IMR-90 (cell line): Measurements from ENCODE around the gene AGBL1. TPM values are rescaled to one million over a fixed set of nuclear protein-coding genes. Genes with fewer than 3 reads are reported as not detected.

ENCODE experiments used
- ATAC-seq: fragments of 200-7000 bp; cut with Tn5 transposase; 2 replicates; pipeline ENCODE4 v1.9.1; 2020; ENCODE audit warnings: low read depth, mild to moderate bottlenecking, moderate library complexity
- BruUV-seq: library from RNA; stranded (reverse); fragments of 400-500 nt; replicated peaks from 2 replicates; lab custom pipeline; 2021; lab: Mats Ljungman, UMichigan
- CTCF ChIA-PET: fragments of 300-600 bp; formaldehyde crosslinking; extraction: SDS; loops from one replicate; lab custom pipeline; 2021; ENCODE audit warnings: antibody characterized with exemption; lab: Yijun Ruan, JAX
- POLR2A ChIA-PET: fragments of 300-600 bp; sonication (Branson Sonifier 250); formaldehyde crosslinking; loops from one replicate; lab custom pipeline; 2022; ENCODE audit warnings: antibody characterized with exemption; ENCODE audit not compliant: unreplicated experiment; lab: Charles Lee
- DNase-seq: peaks from one replicate; pipeline ENCODE4 v3.0.0; 2013
- H2AFZ ChIP-seq: replicated peaks from 2 replicates; pipeline ENCODE3; 2013; ENCODE audit warnings: low read length, mild to moderate bottlenecking; ENCODE audit not compliant: poor library complexity
- H2AK5ac ChIP-seq: 2 replicates; pipeline ENCODE4 v1.6.1; 2013; ENCODE audit warnings: low read depth, low read length, inconsistent platforms
- H2AK9ac ChIP-seq: replicated peaks from 2 replicates; pipeline ENCODE3; 2013; ENCODE audit warnings: mild to moderate bottlenecking, low read depth, low read length, moderate library complexity; ENCODE audit not compliant: poor library complexity
- H2BK120ac ChIP-seq: 2 replicates; pipeline ENCODE4 v1.6.1; 2013; ENCODE audit warnings: low read depth, low read length, inconsistent platforms
- H2BK15ac ChIP-seq: 3 replicates; pipeline ENCODE4 v1.6.1; 2013; ENCODE audit warnings: low read depth, low read length, inconsistent platforms
- H2BK20ac ChIP-seq: 2 replicates; pipeline ENCODE4 v1.6.1; 2013; ENCODE audit warnings: low read depth, mild to moderate bottlenecking, inconsistent platforms, low read length, moderate library complexity
- H2BK5ac ChIP-seq: 2 replicates; pipeline ENCODE4 v1.6.1; 2013; ENCODE audit warnings: mild to moderate bottlenecking, low read depth, low read length, inconsistent platforms; ENCODE audit not compliant: poor library complexity, severe bottlenecking
- H3K14ac ChIP-seq: replicated peaks from 2 replicates; pipeline ENCODE4 v1.6.1; 2013; ENCODE audit warnings: low read depth, low read length, inconsistent platforms
- H3K18ac ChIP-seq: 2 replicates; pipeline ENCODE4 v1.6.1; 2013; ENCODE audit warnings: low read depth, low read length, control low read depth
- H3K23ac ChIP-seq: 2 replicates; pipeline ENCODE4 v1.6.1; 2013; ENCODE audit warnings: low read depth, low read length, inconsistent platforms
- H3K27ac ChIP-seq: 2 replicates; pipeline ENCODE4 v1.5.1; 2013; ENCODE audit warnings: mild to moderate bottlenecking, control low read depth, low read length; ENCODE audit not compliant: insufficient read depth
- H3K27me3 ChIP-seq: 2 replicates; pipeline ENCODE4 v1.6.1; 2013; ENCODE audit warnings: low read length; ENCODE audit not compliant: control insufficient read depth, insufficient read depth
- H3K36me3 ChIP-seq: 2 replicates; pipeline ENCODE4 v1.6.1; 2013; ENCODE audit warnings: low read length, mixed read lengths; ENCODE audit not compliant: control insufficient read depth, insufficient read depth
- H3K4ac ChIP-seq: 2 replicates; pipeline ENCODE4 v1.6.1; 2013; ENCODE audit warnings: low read depth, low read length, inconsistent platforms
- H3K4me1 ChIP-seq: 2 replicates; pipeline ENCODE4 v1.6.1; 2013; ENCODE audit warnings: low read length, mixed read lengths; ENCODE audit not compliant: control insufficient read depth, insufficient read depth
- H3K4me2 ChIP-seq: 2 replicates; pipeline ENCODE4 v1.6.1; 2013; ENCODE audit warnings: low read depth, mild to moderate bottlenecking, control low read depth, low read length, moderate library complexity
- H3K4me3 ChIP-seq: 2 replicates; pipeline ENCODE4 v1.5.1; 2013; ENCODE audit warnings: low read depth, mild to moderate bottlenecking, control low read depth, low read length, moderate library complexity; ENCODE audit not compliant: insufficient read depth
- H3K56ac ChIP-seq: 2 replicates; pipeline ENCODE4 v1.6.1; 2013; ENCODE audit warnings: low read length, inconsistent platforms; ENCODE audit not compliant: insufficient read depth; ENCODE audit errors: extremely low read depth
- H3K79me1 ChIP-seq, 2 experiments: 2 replicates each; pipeline ENCODE4 v1.6.1; 2013; ENCODE audit warnings: low read length in 2 of 2, inconsistent platforms in 1 of 2, low read depth in 1 of 2
- H3K9ac ChIP-seq: 2 replicates; pipeline ENCODE4 v1.6.1; 2013; ENCODE audit warnings: low read depth, low read length, control low read depth
- H3K9me1 ChIP-seq: 2 replicates; pipeline ENCODE4 v1.6.1; 2013; ENCODE audit warnings: low read length, inconsistent platforms; ENCODE audit not compliant: insufficient read depth
- H3K9me3 ChIP-seq: 2 replicates; pipeline ENCODE4 v1.6.1; 2013; ENCODE audit warnings: low read length; ENCODE audit not compliant: control insufficient read depth, insufficient read depth
- H4K20me1 ChIP-seq: 2 replicates; pipeline ENCODE4 v1.6.1; 2013; ENCODE audit warnings: low read length, inconsistent platforms; ENCODE audit not compliant: insufficient read depth
- H4K5ac ChIP-seq: 2 replicates; pipeline ENCODE4 v1.6.1; 2013; ENCODE audit warnings: mild to moderate bottlenecking, low read depth, low read length, control low read depth
- H4K8ac ChIP-seq, 2 experiments: 2 replicates each; pipeline ENCODE4 v1.6.1; 2013; ENCODE audit warnings: low read depth in 2 of 2, low read length in 2 of 2, control low read depth in 1 of 2, inconsistent platforms in 1 of 2
- H4K91ac ChIP-seq: 2 replicates; pipeline ENCODE4 v1.6.1; 2013; ENCODE audit warnings: low read depth, low read length, inconsistent platforms; ENCODE audit not compliant: insufficient read depth
- BHLHE40 ChIP-seq: fragments of 150-350 bp; IDR thresholded peaks from 2 replicates; pipeline ENCODE4 v1.6.1; 2016; ENCODE audit warnings: mild to moderate bottlenecking, low read depth, low read length
- CHD1 ChIP-seq: IDR thresholded peaks from 2 replicates; pipeline ENCODE4 v1.6.1; 2012; ENCODE audit warnings: low read depth, low read length, improper control_type of control experiment
- CTCF ChIP-seq: conservative IDR thresholded peaks from 2 replicates; pipeline ENCODE4 v1.5.1; 2012; ENCODE audit warnings: mild to moderate bottlenecking, low read depth, low read length, improper control_type of control experiment
- FOS ChIP-seq: fragments of 150-350 bp; IDR thresholded peaks from 2 replicates; pipeline ENCODE4 v1.6.1; 2016; ENCODE audit warnings: low read depth, low read length
- MAFK ChIP-seq: IDR thresholded peaks from 2 replicates; pipeline ENCODE4 v1.6.1; 2012; ENCODE audit warnings: low read depth, low read length, improper control_type of control experiment
- MAZ ChIP-seq: IDR thresholded peaks from 2 replicates; pipeline ENCODE4 v1.6.1; 2012; ENCODE audit warnings: low read depth, mild to moderate bottlenecking, low read length, improper control_type of control experiment, moderate library complexity, borderline replicate concordance
- MXI1 ChIP-seq: IDR thresholded peaks from 2 replicates; pipeline ENCODE4 v1.6.1; 2012; ENCODE audit warnings: low read depth, mild to moderate bottlenecking, low read length, moderate library complexity, borderline replicate concordance
- POLR2A ChIP-seq: IDR thresholded peaks from 2 replicates; pipeline ENCODE4 v1.6.1; 2012; ENCODE audit warnings: mild to moderate bottlenecking, low read depth, low read length
- RAD21 ChIP-seq: IDR thresholded peaks from 2 replicates; pipeline ENCODE4 v1.6.1; 2012; ENCODE audit warnings: low read length, improper control_type of control experiment
- RCOR1 ChIP-seq: IDR thresholded peaks from 2 replicates; pipeline ENCODE4 v1.6.1; 2012; ENCODE audit warnings: mild to moderate bottlenecking, low read length, improper control_type of control experiment; ENCODE audit not compliant: insufficient replicate concordance
- USF2 ChIP-seq: fragments of 150-350 bp; IDR thresholded peaks from 2 replicates; pipeline ENCODE4 v1.6.1; 2017; ENCODE audit warnings: mild to moderate bottlenecking, antibody characterized with exemption, low read length, low read depth
- WGBS, 2 experiments: methylation state at CpG; one replicate each; pipeline versions ENCODE4 v1.1.5 to v1.1.7; 2013; ENCODE audit warnings: missing lambda C conversion rate in 2 of 2; ENCODE audit not compliant: insufficient read length in 1 of 2; ENCODE audit errors: extremely low coverage in 2 of 2; 5-methylcytosine and 5-hydroxymethylcytosine counted together
- dilution Hi-C: fragments of 300-500 bp; cut with HindIII; formaldehyde crosslinking; loops from one replicate; pipeline ENCODE4 v1.14.3; 2018; ENCODE audit warnings: low sequenced_read_pairs; ENCODE audit not compliant: unreplicated experiment
- in situ Hi-C: fragments of 300-500 bp; cut with MboI; formaldehyde crosslinking; loops from 3 replicates; pipeline ENCODE4 v1.14.3; 2019; ENCODE audit warnings: low sequenced_read_pairs, inconsistent platforms, mixed read lengths
- intact Hi-C: fragments of 100-400 bp; cut with micrococcal nuclease; formaldehyde crosslinking; loops from 2 replicates; pipeline ENCODE4 v1.10.0; 2022
- polyA plus RNA-seq, 3 experiments: library from polyadenylated mRNA; depleted of rRNA; stranded (reverse); fragments of >200 nt; gene quantifications; 2 replicates each; pipeline ENCODE4 v1.2.3, GENCODE V29; 2012; ENCODE audit warnings: low replicate concordance in 1 of 3
- total RNA-seq: library from RNA; depleted of rRNA; stranded (reverse); fragments of >200 nt; gene quantifications from 2 replicates; pipeline ENCODE4 v1.2.3, GENCODE V29; 2012

The AGBL1 gene
- total and polyA plus RNA-seq, 2 of the 4 experiments (the other 2 are of a cell fraction), result not detected

- no peak overlapping the region for H2BK15ac ChIP-seq
- H4K5ac ChIP-seq, result no peak overlapping the region
- H4K91ac ChIP-seq, result no peak overlapping the region
- no peak overlapping the region for H3K23ac ChIP-seq
- H2AFZ ChIP-seq, result no peak overlapping the region
- ChIA-PET CTCF (no interaction called here), POLR2A (no interaction called here)
- no peak overlapping the region for H2BK5ac ChIP-seq
- H3K9ac ChIP-seq, result no peak overlapping the region
- TF ChIP-seq FOS (no peak), MAZ (no peak), MAFK (no peak), CTCF (no peak), POLR2A (no peak), MXI1 (no peak), CHD1 (no peak), RCOR1 (no peak), RAD21 (no peak), USF2 (no peak), BHLHE40 (no peak)
- H3K36me3 ChIP-seq, result no peaks in the 10 kb centered on the region
- H3K79me1 ChIP-seq, result no peaks in the 10 kb centered on the region
- no peak overlapping the region for H3K56ac ChIP-seq
- H3K9me3 ChIP-seq, result peaks cover 14% of the 10 kb centered on the region
- dilution Hi-C loops (no loop called here), in situ Hi-C loops (no loop called here), intact Hi-C loops (no loop called here)
- no peak overlapping the region for H3K4me3 ChIP-seq
- no peak overlapping the region for H2BK120ac ChIP-seq
- 0% methylated on average over 1 of the region's 3 CpGs; no CpG with 5 or more reads in 1 of the 2 experiments for WGBS, 2 experiments
- H3K18ac ChIP-seq, result no peak overlapping the region
- H3K4me2 ChIP-seq, result no peak overlapping the region
- no peak overlapping the region for H3K4ac ChIP-seq
- H3K4me1 ChIP-seq, result no peaks in the 10 kb centered on the region
- DNase-seq, result no peak
- no peak overlapping the region for H3K14ac ChIP-seq
- no peak for ATAC-seq
- BruUV-seq, result no TSS peak
- H3K27me3 ChIP-seq, result no peaks in the 10 kb centered on the region
- H3K27ac ChIP-seq, result no peak overlapping the region
- no peak overlapping the region for H4K8ac ChIP-seq
- H4K20me1 ChIP-seq, result no peaks in the 10 kb centered on the region
- no peaks in the 10 kb centered on the region for H3K9me1 ChIP-seq
- no peak overlapping the region for H2AK5ac ChIP-seq
- no peak overlapping the region for H2AK9ac ChIP-seq
- H2BK20ac ChIP-seq, result no peak overlapping the region
Measured at GRCh38 chr15:86772369-86773059, 692.8 kb downstream of the AGBL1 start.
